Measurements from ENCODE around the gene RPS6KB2. TPM values are rescaled to one million over a fixed set of nuclear protein-coding genes. Genes with fewer than 3 reads are reported as not detected.
"Not testable (repeated sequence)": the region's sequence is repeated elsewhere in the genome, so short reads cannot be mapped to it uniquely, and the experiment has no call there.

Gene RPS6KB2
- total RNA-seq, 1 donor from 2014 or later: 34.9 TPM

- no peak for DNase-seq
Measured at GRCh38 chr11:67468456-67468758, 40.1 kb downstream of the RPS6KB2 start.

DNA sequence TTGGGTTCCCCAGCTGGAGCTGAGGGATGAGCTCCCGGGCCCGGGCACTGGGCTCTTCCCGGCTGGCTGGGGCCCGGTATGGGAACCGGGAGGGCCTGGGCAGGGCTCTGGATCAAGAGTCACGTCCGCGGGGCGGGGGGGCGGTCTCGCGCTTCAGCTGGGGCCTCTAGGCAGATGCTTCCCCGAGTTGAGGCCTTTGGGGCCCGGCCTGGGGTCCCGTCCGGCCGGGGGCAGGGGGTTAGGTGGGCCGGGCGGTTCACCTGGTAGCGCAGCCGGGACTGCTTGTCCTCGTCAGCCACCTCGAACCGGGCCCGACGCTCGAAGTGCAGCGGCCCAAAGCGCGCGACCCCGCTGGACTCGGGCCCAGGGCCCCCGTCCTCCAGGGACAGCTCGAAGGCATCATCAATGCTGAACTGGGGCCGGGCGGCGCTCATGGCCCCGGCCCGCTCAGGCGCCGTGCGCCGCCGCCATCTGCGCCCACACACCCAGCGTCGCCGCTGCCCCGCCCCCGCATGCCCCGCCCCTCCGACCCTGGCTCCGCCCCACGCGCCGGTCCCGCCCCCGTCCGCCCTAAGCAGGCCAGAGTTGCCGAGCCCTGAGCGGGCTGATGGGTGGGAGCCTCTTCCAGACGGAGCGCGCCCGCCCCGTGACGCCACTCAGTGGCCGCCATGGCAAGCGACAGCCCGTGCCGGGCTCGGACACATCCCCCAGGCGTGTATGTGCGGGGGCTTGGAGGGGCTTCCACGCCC is 40.6 kb downstream of the RPS6KB2 start, which contains the start of gene TMEM134:
TSS of gene TMEM134 (minus strand) at position 493 of the 749 bp plus-strand sequence. CDS start at position 434, 59 bp downstream.
- peak; percentile 96 for DNase-seq

- no peak for DNase-seq
Measured at GRCh38 chr11:67469508-67469811, 41.2 kb downstream of the RPS6KB2 start.

- DNase-seq: no peak
Measured at GRCh38 chr11:67470337-67471002, 42.2 kb downstream of the RPS6KB2 start.

DNA sequence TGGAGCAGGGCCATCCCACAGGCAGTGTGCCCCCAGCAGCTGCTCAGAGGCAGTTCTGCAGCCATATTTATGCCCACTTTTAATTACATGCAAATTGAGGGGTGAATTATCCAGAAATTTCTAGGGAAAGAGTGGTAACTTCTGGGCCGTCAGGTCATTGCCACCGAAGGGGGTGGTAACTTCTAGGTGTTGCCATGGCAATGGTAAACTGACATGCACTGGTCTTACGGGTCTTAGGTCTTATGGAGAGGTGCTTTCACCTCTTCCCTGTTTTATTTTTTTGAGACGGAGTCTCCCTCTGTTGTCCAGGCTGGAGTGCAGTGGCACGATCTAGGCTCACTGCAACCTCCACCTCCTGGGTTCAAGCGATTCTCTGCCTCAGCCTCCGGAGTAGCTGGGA is 44.6 kb downstream of the RPS6KB2 start:
- no peak for DNase-seq

GRCh38 chr11:67476692-67477091 is 48.4 kb downstream of the RPS6KB2 start:
- DNase-seq: not testable (repeated sequence)

DNA sequence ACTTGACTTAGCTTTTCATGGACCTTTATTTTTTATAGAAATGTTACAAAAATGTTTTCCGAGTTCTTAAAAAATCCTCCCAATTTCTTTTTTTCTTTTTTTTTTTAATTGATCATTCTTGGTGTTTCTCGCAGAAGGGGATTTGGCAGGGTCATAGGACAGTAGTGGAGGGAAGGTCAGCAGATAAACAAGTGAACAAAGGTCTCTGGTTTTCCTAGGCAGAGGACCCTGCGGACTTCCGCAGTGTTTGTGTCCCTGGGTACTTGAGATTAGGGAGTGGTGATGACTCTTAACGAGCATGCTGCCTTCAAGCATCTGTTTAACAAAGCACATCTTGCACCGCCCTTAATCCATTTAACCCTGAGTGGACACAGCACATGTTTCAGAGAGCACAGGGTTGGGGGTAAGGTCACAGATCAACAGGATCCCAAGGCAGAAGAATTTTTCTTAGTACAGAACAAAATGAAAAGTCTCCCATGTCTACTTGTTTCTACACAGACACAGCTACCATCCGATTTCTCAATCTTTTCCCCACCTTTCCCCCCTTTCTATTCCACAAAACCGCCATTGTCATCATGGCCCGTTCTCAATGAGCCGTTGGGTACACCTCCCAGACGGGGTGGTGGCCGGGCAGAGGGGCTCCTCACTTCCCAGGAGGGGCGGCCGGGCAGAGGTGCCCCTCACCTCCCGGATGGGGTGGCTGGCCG is 49.2 kb downstream of the RPS6KB2 start:
- not testable (repeated sequence) for DNase-seq

DNA sequence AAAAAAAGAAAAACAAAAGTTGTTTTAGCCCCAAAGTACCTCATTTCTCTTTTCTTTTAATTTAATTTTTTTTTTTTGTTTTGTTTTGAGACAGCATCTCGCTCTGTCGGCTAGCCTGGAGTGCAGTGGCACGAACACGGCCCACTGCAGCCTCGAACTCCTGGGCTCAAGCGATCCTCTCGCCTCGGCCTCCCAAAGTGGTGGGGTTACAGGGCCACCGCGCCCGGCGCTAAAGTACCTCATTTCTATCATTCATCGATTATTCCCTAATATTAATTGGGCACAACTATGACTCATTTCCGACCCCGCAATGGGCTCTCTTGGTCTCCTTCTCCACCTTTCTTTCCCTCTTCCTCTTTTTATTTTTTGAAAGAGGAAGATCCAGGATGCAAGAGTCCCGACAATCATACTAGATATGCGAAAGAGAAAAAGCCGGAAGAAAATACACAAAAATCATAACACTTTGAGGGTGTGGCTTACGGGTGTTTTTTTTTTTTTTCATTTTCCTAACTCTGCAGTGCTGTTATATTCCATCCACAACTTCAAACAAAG is 54.1 kb downstream of the RPS6KB2 start:
- DNase-seq: no peak

GRCh38 chr11:67482827-67483798 is 54.8 kb downstream of the RPS6KB2 start, which contains the start of gene AIP:
Gene AIP (plus strand): TSS chr11:67483026. CDS start chr11:67483159, 133 bp downstream.
- DNase-seq: peak; percentile 99

DNA sequence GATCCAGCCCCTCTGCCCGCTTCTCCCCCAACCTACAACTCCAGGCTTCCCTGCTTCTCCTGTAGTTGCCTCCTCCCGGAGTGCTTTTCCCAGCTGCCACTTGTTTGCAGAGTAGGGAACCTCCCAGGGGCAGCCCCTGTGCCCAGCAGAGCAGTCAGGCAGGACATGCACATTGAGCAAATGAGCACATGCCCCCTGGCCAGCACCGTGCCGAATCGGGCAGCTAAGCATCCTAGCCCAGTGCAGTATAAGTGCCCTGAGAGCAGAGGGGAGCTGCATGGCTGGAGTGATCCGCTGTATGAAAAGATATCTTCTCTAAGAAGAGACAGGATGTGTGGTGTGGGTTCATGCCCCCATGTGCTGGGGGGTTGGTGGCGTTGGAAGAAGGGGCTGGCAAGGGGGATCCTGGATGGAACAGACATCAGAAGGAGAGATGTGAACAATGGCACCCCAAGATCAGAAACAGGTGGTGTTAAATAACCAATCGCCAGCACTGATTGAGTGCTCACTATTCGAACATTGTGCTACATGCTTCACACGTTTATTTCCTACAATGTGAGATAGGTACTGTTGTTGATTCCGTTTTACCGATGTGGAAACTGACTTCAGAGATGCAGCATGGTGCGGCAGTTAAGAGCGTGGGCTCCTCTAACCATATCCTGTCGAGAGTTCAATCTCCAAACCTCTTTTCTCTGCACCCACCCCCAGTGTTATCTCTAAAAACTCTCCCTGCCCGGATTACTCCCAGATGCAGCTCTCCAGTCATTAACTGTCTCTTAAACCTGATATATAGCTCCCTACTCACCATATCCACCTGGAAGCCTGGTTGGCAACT is 55.8 kb downstream of the RPS6KB2 start:
- DNase-seq: no peak

- DNase-seq: no peak
Measured at GRCh38 chr11:67484847-67485311, 56.6 kb downstream of the RPS6KB2 start.

Other genes starting within 250 kb of the RPS6KB2 start
- gene GRK2, start 162.0 kb upstream of the RPS6KB2 start, total RNA-seq: 40.0 and 56.8 TPM in 2 replicates
- 29.1 and 32.3 TPM in 2 replicates for gene ANKRD13D, start 139.2 kb upstream of the RPS6KB2 start, total RNA-seq
- 15.6 and 19.7 TPM in 2 replicates for gene SSH3, start 125.0 kb upstream of the RPS6KB2 start, total RNA-seq
- 41.8 and 54.1 TPM in 2 replicates for gene POLD4, start 74.9 kb upstream of the RPS6KB2 start, total RNA-seq
- gene CLCF1, start 54.9 kb upstream of the RPS6KB2 start, total RNA-seq: 2.0 and 3.0 TPM in 2 replicates
- 5.2 and 5.6 TPM in 2 replicates for gene RAD9A, start 36.5 kb upstream of the RPS6KB2 start, total RNA-seq
- gene PPP1CA, start 26.6 kb upstream of the RPS6KB2 start, total RNA-seq: 297 and 318 TPM in 2 replicates
- gene TBC1D10C, start 24.4 kb upstream of the RPS6KB2 start, total RNA-seq: 0.34 and 0.42 TPM in 2 replicates
- 0.17 and 0.23 TPM in 2 replicates for gene CARNS1, start 12.8 kb upstream of the RPS6KB2 start, total RNA-seq
- gene PTPRCAP, start 9.2 kb downstream of the RPS6KB2 start, total RNA-seq: 1.0 and 2.2 TPM in 2 replicates
- 213 and 279 TPM in 2 replicates for gene CORO1B, start 15.0 kb downstream of the RPS6KB2 start, total RNA-seq
- gene GPR152, start 24.2 kb downstream of the RPS6KB2 start, total RNA-seq: under 0.01 TPM in 1 of 2 replicates, not detected in the other
- gene CABP4, start 26.9 kb downstream of the RPS6KB2 start, total RNA-seq: 1.0 and 4.9 TPM in 2 replicates
- 30.6 and 40.9 TPM in 2 replicates for gene TMEM134, start 40.8 kb downstream of the RPS6KB2 start, total RNA-seq
- 81.0 and 124 TPM in 2 replicates for gene AIP, start 54.5 kb downstream of the RPS6KB2 start, total RNA-seq
- gene PITPNM1, start 76.9 kb downstream of the RPS6KB2 start, total RNA-seq: 4.8 and 10.7 TPM in 2 replicates
- 25.2 and 42.2 TPM in 2 replicates for gene CDK2AP2, start 79.7 kb downstream of the RPS6KB2 start, total RNA-seq
- not detected in 2 replicates for gene CABP2, start 95.0 kb downstream of the RPS6KB2 start, total RNA-seq
- 833 and 1,138 TPM in 2 replicates for gene GSTP1, start 155.3 kb downstream of the RPS6KB2 start, total RNA-seq
- 166 and 175 TPM in 2 replicates for gene NDUFV1, start 178.4 kb downstream of the RPS6KB2 start, total RNA-seq
- 10.7 and 13.0 TPM in 2 replicates for gene NUDT8, start 201.4 kb downstream of the RPS6KB2 start, total RNA-seq
- not detected in 2 replicates for gene TBX10, start 211.3 kb downstream of the RPS6KB2 start, total RNA-seq
- gene ACY3, start 222.2 kb downstream of the RPS6KB2 start, total RNA-seq: not detected in 2 replicates
- not detected in 2 replicates for gene ALDH3B2, start 246.1 kb downstream of the RPS6KB2 start, total RNA-seq